GM19455 (cell line): ENCODE data around the gene RAI1.

Experiments used
- ATAC-seq: cut with Tn5 transposase; IDR thresholded peaks from one replicate; pipeline ENCODE4 v1.9.1; 2021; ENCODE audit not compliant: unreplicated experiment

RAI1 gene

GRCh38 chr17:17781591-17782496 lies 100.6 kb downstream of the RAI1 start:
- no peak for ATAC-seq

DNA sequence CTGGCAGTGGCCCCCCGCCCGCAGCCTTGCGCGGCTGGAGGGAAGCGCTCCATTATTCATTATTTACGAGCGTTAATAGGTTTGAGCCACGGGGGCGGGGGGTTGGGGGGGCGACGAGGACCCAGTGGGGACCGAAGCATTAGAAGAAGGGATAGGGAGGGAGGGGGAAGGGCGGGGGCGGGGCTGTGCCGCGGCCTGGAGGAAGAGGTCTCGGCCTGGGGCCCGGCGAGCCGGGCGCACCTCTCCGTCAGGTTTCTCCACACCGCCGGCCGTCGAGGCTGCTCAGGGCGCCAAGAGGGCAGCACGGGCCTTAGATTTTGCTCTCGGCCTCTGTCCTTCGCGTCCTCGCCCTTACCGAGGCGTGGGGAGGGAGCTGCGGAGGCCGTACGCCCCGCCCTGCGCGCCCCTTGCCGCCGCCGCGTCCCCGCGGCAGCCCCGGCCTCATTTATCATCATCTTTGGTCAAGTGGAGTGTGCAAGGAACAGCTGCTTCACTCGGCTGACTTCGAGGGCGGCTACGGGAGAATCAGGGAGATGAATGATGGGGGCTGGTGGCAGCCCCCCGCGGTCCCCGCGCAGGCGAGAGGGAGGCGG lies 101.4 kb downstream of the RAI1 start:
- ATAC-seq, result no peak

GRCh38 chr17:17783116-17783824 lies 102.0 kb downstream of the RAI1 start:
- no peak for ATAC-seq

- ATAC-seq, result no peak
Observed at GRCh38 chr17:17783825-17784656, 102.8 kb downstream of the RAI1 start.

GRCh38 chr17:17784657-17785267 lies 103.5 kb downstream of the RAI1 start:
- ATAC-seq, result no peak

- ATAC-seq, result no peak
Observed at GRCh38 chr17:17785407-17785806, 104.1 kb downstream of the RAI1 start.

GRCh38 chr17:17786998-17787397 lies 105.7 kb downstream of the RAI1 start:
- no peak for ATAC-seq

DNA sequence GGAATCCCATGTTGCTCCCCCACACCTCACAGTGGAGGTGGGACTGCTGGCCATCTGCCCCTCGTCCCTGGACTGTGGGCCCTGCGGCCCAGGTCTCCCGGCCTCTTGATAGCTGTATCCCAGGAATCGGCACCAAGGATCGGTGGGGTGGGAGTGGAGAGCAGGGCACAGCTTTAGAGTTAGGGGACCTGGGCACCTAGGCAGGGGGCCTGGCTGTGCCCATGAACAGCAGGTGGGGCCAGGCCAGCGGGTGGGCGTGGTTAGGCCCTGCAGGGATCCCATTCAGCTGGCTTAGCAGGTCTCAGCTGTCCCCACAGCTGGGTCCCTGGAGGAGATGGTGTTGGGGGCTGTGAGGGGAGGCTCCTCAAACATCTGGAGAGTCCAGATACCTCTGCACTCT lies 106.3 kb downstream of the RAI1 start:
- no peak for ATAC-seq

GRCh38 chr17:17788967-17789366 lies 107.7 kb downstream of the RAI1 start:
- no peak for ATAC-seq

- ATAC-seq, result no peak
Observed at GRCh38 chr17:17789410-17789809, 108.2 kb downstream of the RAI1 start.

DNA sequence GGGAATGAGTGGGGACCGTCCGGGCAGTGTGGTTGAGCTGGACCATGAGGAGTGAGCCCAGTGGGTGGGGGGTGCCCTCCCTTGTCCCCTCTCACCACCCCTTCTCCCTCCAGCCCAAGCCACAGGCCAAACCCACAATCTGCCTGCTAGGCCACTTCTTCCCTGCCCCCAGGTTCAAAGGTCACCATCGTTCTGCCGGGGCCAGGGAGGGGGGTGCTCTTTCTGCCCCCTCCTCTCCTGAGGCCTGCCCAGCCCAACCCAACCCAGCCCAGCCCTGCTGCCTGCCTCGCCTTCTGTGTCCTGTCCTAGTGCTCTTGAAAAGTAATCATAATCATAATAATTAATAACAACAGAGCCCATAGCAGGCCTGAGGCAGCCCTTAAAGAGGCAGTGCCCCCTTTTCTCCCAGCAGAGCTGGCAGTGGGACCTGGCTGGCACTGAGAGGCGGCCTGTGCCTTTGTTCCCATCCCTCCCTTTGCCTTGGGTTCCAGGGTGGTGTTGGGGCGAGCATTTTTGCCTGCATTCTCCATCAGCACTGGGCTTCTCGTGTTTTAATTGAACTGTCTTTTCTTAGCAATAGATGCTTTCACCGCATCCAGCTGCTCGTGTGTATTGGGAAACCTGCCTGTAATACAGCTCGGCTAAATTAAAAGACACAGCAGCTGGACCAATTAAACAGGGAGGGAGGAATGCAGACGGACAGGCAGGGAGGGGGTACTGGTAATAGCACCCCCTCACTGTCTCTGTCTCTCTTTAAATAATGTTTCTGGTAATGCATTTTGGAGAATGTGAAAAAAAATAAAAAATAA lies 108.8 kb downstream of the RAI1 start:
- ATAC-seq, result no peak

GRCh38 chr17:17790637-17791464 lies 109.6 kb downstream of the RAI1 start:
- ATAC-seq, result no peak

- no peak for ATAC-seq
Observed at GRCh38 chr17:17792037-17792550, 110.8 kb downstream of the RAI1 start.

DNA sequence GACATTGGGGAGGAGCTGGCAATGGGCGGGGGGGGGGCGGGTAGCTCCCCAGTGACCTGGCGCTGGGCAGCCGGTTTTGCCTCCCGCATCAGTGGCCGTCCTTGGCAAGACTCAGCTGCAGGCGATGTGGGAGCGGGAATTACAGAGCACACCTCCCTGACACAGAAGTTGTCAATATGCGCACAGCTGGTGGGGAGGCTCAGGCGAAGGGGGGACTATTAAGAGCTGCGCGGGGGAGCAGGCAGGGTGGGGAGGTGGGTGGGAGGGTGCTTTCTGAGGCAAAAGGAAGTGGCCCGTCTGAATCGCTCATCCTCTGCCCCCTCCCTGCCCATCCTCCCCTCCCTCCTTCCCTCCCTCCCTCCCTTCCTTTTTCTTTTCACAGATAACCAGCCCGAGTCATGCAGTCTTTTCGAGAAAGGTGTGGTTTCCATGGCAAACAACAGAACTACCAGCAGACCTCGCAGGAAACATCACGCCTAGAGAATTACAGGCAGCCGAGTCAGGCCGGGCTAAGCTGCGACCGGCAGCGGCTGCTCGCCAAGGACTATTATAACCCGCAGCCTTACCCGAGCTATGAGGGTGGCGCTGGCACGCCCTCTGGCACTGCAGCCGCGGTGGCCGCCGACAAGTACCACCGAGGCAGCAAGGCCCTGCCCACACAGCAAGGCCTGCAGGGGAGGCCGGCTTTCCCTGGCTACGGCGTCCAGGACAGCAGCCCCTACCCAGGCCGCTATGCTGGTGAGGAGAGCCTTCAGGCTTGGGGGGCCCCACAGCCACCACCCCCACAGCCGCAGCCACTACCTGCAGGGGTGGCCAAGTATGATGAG lies 111.5 kb downstream of the RAI1 start:
- no peak for ATAC-seq

DNA sequence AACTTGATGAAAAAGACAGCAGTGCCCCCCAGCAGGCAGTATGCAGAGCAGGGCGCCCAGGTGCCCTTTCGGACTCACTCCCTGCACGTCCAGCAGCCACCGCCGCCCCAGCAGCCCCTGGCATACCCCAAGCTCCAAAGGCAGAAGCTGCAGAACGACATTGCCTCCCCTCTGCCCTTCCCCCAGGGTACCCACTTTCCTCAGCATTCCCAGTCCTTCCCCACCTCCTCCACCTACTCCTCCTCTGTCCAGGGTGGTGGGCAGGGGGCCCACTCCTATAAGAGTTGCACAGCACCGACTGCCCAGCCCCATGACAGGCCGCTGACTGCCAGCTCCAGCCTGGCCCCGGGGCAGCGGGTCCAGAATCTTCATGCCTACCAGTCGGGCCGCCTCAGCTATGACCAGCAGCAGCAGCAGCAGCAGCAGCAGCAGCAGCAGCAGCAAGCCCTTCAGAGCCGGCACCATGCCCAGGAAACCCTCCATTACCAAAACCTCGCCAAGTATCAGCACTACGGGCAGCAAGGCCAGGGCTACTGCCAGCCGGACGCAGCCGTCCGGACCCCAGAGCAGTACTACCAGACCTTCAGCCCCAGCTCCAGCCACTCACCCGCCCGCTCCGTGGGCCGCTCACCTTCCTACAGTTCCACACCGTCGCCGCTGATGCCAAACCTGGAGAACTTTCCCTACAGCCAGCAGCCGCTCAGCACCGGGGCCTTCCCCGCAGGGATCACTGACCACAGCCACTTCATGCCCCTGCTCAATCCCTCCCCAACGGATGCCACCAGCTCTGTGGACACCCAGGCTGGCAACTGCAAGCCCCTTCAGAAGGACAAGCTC lies 112.3 kb downstream of the RAI1 start:
- ATAC-seq, result no peak

DNA sequence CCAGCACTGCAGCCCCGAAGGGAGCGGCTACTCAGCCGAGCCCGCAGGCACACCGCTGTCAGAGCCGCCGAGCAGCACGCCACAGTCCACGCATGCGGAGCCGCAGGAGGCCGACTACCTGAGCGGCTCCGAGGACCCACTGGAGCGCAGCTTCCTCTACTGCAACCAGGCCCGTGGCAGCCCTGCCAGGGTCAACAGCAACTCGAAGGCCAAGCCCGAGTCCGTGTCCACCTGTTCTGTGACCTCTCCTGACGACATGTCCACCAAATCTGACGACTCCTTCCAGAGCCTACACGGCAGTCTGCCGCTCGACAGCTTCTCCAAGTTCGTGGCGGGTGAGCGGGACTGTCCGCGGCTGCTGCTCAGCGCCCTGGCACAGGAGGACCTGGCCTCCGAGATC lies 113.1 kb downstream of the RAI1 start:
- ATAC-seq, result no peak

DNA sequence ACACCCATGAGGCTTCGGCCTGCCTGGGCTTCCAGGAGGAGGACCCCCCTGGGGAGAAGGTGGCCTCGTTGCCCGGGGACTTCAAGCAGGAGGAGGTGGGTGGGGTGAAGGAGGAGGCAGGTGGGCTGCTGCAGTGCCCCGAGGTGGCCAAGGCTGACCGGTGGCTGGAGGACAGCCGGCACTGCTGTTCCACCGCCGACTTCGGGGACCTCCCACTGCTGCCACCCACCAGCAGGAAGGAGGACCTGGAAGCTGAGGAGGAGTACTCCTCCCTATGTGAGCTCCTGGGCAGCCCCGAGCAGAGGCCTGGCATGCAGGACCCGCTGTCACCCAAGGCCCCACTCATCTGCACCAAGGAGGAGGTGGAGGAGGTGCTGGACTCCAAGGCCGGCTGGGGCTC lies 114.0 kb downstream of the RAI1 start:
- no peak for ATAC-seq
